GM12891 (cell line): ENCODE data around the gene LRRC8A.

Experiments used
- PAX5 ChIP-seq: IDR thresholded peaks from 2 replicates; pipeline ENCODE4 v1.6.1; 2011; ENCODE audit warnings: low read length, moderate library complexity, mild to moderate bottlenecking; ENCODE audit not compliant: insufficient read depth, severe bottlenecking
- POLR2A ChIP-seq: IDR thresholded peaks from 2 replicates; pipeline ENCODE4 v1.6.1; 2011; ENCODE audit warnings: low read depth, low read length, control low read depth
- POLR2AphosphoS5 ChIP-seq: IDR thresholded peaks from 2 replicates; pipeline ENCODE4 v1.6.1; 2011; ENCODE audit warnings: low read depth, low read length, control low read depth
- POU2F2 ChIP-seq: IDR thresholded peaks from 2 replicates; pipeline ENCODE4 v1.6.1; 2011; ENCODE audit warnings: low read depth, mild to moderate bottlenecking, control low read depth, low read length, moderate library complexity
- SPI1 ChIP-seq: IDR thresholded peaks from 2 replicates; pipeline ENCODE4 v1.6.1; 2011; ENCODE audit warnings: low read depth, low read length, control low read depth
- TAF1 ChIP-seq: IDR thresholded peaks from 2 replicates; pipeline ENCODE4 v1.6.1; 2011; ENCODE audit warnings: low read depth, low read length, control low read depth

DNA sequence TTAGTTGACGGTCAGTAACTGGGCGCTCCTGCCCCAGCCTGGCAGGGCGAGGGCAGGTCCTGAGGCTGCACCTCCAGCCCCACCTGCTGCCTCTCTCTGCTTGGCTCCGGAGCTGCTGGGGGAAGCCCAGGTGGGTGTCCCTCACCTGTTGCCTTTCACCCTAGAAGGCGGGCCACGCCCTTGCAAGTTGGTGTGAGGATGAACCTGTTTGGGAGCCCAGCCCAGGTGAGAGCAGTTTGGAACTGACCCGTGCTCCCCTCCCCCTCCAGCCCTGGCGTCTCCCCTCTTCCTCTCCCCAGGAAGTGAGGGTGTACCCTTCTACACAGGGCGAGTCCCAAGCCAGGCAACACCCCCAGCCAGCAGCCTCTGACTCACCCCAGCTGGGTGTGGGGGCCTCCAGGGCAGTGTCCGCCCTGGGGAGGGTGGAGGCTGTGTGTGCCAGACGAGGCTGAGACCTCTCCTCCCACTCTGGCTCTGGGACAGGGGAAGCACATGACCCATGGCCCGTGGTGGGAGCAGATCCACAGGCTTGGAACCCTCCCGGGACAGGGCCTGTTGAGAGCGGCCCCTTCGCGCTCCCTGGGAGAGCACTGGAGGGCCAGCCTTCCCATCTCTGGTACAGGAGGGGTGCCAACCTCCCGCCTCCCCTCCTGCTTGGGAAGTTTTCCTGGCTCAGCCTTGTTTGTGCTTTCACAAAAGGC is 10.4 kb downstream of the LRRC8A start:
- TF ChIP-seq POLR2AphosphoS5 (no peak), TAF1 (no peak), POLR2A (no peak), SPI1 (no peak), POU2F2 (no peak), PAX5 (no peak)
